ENCODE measurements around the gene FBLN2. TPM values are rescaled to one million over a fixed set of nuclear protein-coding genes. Genes with fewer than 3 reads are reported as not detected.

The FBLN2 gene
- total and polyA plus RNA-seq, 2 of the 4 experiments (the other 2 are of a cell fraction) = 11.8 to 60.8 TPM

DNA sequence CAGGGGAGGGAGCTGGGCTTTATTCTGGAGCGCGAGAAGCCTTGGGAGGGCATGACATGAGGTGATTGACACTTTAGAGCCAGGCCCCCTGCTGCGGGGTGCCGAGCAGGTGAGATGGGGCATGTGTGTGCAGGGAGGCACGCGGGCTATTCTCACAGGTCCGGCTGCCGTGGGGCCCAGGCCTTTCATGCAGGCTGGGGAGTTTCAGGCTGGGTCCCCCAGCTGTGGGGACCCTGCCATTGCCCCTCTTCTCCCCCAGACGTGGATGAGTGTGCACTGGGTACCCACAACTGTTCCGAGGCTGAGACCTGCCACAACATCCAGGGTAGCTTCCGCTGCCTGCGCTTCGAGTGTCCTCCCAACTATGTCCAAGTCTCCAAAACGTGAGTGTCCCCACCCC, 87.3 kb downstream of the FBLN2 start:
- Histone ChIP-seq H4K91ac (ENCODE audit: insufficient read depth, low read depth, low read length) (no peak overlapping the region), H2AK5ac (ENCODE audit: low read depth, low read length) (no peak overlapping the region), H3K9ac (ENCODE audit: low read depth, low read length) (no peak overlapping the region), H3K14ac (replicated peaks; ENCODE audit: low read depth, low read length) (no peak overlapping the region), H4K20me1 (ENCODE audit: insufficient read depth, low read length) (no peaks in the 10 kb centered on the region), H2AK9ac (replicated peaks; ENCODE audit: low read depth, low read length, poor library complexity) (no peak overlapping the region), H2AFZ (replicated peaks; ENCODE audit: low read length, poor library complexity) (no peak overlapping the region), H3K23ac (ENCODE audit: low read depth, low read length) (no peak overlapping the region), H3K27me3 (ENCODE audit: control insufficient read depth, insufficient read depth, low read length) (no peaks in the 10 kb centered on the region), H3K4me1 (ENCODE audit: control insufficient read depth, insufficient read depth, low read length) (no peaks in the 10 kb centered on the region), H4K5ac (ENCODE audit: low read depth, low read length) (no peak overlapping the region), H3K4ac (ENCODE audit: low read depth, low read length) (no peak overlapping the region), H3K4me3 (ENCODE audit: insufficient read depth, low read depth, low read length) (no peak overlapping the region), H2BK20ac (ENCODE audit: low read depth, low read length) (no peak overlapping the region), H3K79me1 (ENCODE audit: low read depth in 1 of 2, low read length in 2 of 2) (no peaks in the 10 kb centered on the region), H3K27ac (ENCODE audit: insufficient read depth, low read length) (no peak overlapping the region), H3K36me3 (ENCODE audit: control insufficient read depth, insufficient read depth, low read length) (no peaks in the 10 kb centered on the region), H3K9me1 (ENCODE audit: insufficient read depth, low read length) (no peaks in the 10 kb centered on the region), H3K18ac (ENCODE audit: low read depth, low read length) (no peak overlapping the region), H2BK120ac (ENCODE audit: low read depth, low read length) (no peak overlapping the region), H3K4me2 (ENCODE audit: low read depth, low read length) (no peak overlapping the region), H3K9me3 (ENCODE audit: control insufficient read depth, insufficient read depth, low read length) (no peaks in the 10 kb centered on the region), H4K8ac (ENCODE audit: low read depth in 2 of 2, low read length in 2 of 2) (no peak overlapping the region), H2BK5ac (ENCODE audit: low read depth, low read length, poor library complexity, severe bottlenecking) (no peak overlapping the region), H3K56ac (ENCODE audit: extremely low read depth, insufficient read depth, low read length) (no peak overlapping the region), H2BK15ac (ENCODE audit: low read depth, low read length) (no peak overlapping the region)
- dilution Hi-C loops (cut with HindIII; ENCODE audit: low sequenced_read_pairs, unreplicated experiment) (no loop called here), intact Hi-C loops (cut with micrococcal nuclease) (no loop called here), in situ Hi-C loops (cut with MboI; ENCODE audit: low sequenced_read_pairs) (no loop called here)
- ChIA-PET POLR2A (ENCODE audit: unreplicated experiment) (no interaction called here), CTCF (no interaction called here)
- DNase-seq (no peak), ATAC-seq (ENCODE audit: low read depth) (no peak)
- WGBS, 2 experiments (ENCODE audit: extremely low coverage in 2 of 2, insufficient read length in 1 of 2) = 87% methylated on average over 4 of the region's 14 CpGs; no CpG with 5 or more reads in 1 of the 2 experiments
- TF ChIP-seq, protein P1, sequence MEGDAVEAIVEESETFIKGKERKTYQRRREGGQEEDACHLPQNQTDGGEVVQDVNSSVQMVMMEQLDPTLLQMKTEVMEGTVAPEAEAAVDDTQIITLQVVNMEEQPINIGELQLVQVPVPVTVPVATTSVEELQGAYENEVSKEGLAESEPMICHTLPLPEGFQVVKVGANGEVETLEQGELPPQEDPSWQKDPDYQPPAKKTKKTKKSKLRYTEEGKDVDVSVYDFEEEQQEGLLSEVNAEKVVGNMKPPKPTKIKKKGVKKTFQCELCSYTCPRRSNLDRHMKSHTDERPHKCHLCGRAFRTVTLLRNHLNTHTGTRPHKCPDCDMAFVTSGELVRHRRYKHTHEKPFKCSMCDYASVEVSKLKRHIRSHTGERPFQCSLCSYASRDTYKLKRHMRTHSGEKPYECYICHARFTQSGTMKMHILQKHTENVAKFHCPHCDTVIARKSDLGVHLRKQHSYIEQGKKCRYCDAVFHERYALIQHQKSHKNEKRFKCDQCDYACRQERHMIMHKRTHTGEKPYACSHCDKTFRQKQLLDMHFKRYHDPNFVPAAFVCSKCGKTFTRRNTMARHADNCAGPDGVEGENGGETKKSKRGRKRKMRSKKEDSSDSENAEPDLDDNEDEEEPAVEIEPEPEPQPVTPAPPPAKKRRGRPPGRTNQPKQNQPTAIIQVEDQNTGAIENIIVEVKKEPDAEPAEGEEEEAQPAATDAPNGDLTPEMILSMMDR (conservative IDR thresholded peaks at IDR 0.05; ENCODE audit: low read depth, low read length) = no peak
- no TSS peak for BruUV-seq (replicated peaks)

Data from IMR-90 (cell line).